HG03457 (cell line): ENCODE measurements around the gene OR8U1.
"Not testable (repeated sequence)": the region's sequence is repeated elsewhere in the genome, so short reads cannot be mapped to it uniquely, and the experiment has no call there.

ENCODE experiments used
- ATAC-seq: cut with Tn5 transposase; IDR thresholded peaks from one replicate; pipeline ENCODE4 v1.9.1; 2021; ENCODE audit warnings: moderate number of reproducible peaks; ENCODE audit not compliant: unreplicated experiment

Gene OR8U1

GRCh38 chr11:56375324-56375723 lies at the start of gene OR8U1:
Gene OR8U1, plus strand, starts transcription at chr11:56375624. Its CDS starts 0 bp downstream, at chr11:56375624.
- no peak for ATAC-seq

- no peak for ATAC-seq
These were observed 43.4 kb upstream of the OR8U1 start for GRCh38 chr11:56331861-56332491.

DNA sequence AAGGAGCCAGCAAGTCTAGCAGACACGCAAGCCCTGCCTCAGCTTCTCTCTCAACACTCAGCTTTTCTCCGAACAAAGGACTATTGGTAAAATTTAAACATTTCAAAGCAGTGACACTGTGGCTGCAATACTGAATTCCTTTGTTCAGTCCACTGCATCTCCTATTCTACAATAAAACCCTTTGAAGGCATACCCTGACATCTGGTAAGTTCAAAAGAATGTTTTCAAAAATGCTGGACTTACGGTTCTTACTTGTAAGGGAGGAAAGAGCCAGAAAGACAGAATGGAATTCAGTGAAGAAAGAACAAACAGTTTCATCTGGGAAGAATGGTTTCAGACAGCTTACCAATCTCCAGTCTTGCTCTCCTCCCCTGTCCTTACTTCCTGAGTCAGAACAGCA lies 42.3 kb upstream of the OR8U1 start:
- no peak for ATAC-seq

DNA sequence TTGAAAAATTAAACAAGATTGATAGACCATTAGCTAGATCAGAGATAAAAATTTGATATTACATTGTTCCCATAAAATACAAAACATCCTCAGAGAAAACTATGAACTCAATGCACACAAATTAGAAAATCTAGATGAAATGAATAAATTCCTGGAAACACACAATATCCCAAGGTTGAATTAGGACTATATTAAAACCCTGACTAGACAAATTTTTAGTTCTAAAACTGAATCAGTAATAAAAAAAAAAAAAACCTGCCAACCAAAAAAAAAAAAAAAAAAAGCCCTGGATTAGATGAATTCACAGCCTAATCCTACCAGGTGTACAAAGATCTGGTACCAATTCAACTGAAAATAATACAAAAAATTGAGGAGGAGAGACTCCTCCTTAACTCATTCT lies 35.1 kb upstream of the OR8U1 start:
- no peak for ATAC-seq

DNA sequence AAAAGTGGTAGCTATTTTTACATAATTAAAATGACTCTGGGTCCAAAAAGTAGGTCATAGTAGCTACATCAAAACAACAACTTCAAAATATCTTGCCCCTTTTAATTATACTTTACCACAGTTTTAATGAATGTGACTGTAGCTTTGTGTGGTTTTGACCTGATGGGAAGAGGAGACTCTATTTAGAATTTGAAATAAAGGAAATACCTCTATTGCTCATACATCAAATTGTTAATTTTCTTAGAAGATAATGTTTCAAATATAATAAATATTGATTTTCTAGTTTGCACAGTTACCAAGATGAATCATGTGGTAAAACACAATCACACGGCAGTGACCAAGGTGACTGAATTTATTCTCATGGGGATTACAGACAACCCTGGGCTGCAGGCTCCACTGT lies 29.7 kb upstream of the OR8U1 start, which contains the start of gene OR8K1:
Gene OR8K1 (plus strand): TSS at position 301 of the 400 bp plus-strand sequence. CDS start 0 bp downstream, at position 301.
- ATAC-seq = no peak

- no peak for ATAC-seq
These were observed 21.4 kb upstream of the OR8U1 start, which contains the start of gene OR8J1 for GRCh38 chr11:56353991-56354390. Gene OR8J1, plus strand, starts transcription at chr11:56354291. Its CDS starts 5,956 bp downstream, at chr11:56360247.

GRCh38 chr11:56380120-56380519 lies 4.7 kb downstream of the OR8U1 start:
- no peak for ATAC-seq

DNA sequence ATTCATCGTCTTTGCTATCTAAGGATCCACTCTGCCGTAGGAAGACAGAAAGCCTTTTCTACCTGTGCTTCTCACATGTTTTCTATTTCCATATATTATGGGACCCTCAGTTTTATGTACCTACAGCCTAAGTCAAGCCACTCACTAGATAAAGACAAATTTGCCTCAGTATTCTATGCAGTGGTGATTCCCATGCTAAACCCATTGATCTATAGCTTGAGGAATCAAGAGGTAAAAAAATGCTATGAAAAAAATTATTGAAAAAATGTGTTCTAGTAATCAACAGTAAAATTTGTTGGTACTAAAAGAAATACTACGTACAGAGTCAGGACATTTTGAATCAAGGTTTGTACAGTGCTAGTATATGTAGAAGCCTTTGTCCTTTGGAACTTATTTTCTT lies 19.0 kb downstream of the OR8U1 start:
- no peak for ATAC-seq

DNA sequence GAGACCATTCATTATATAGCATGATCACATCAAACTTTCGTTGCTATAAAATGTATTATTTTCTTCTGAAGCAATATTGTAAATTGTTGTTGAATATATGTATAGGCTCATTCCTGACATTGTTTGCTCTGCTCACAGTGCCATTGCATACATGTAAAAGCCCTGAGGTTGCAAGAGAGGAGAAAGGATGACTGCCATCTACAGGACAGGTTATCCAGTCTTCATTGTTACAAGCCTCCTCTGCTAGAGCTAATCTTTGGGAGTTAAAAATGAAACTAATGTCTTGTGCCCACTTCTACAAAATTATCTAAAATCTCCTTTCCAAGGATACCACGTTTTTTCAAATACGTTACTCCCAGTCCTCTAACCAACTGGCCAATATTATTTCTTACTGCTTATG lies 20.6 kb downstream of the OR8U1 start:
- no peak for ATAC-seq

GRCh38 chr11:56401858-56402461 lies 26.5 kb downstream of the OR8U1 start:
- not testable (repeated sequence) for ATAC-seq

DNA sequence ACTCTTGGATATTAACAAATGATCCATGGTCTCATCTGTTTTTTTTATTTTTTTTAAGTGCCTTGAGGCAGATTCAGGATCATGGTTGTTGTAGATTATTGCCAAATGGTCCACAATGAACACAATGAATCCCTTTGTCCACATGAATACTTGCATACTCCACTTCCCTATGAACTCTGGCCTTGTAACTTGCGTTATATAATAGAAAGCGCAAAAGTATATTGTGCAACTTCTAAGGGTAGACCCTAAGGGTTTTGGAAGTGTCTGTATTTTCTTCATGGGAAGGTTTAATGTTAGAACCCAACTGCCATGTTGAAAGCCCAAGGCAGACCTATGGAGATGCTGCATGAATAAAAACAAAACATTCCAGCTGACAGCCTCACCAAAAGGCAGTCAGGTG lies 29.0 kb downstream of the OR8U1 start:
- no peak for ATAC-seq

DNA sequence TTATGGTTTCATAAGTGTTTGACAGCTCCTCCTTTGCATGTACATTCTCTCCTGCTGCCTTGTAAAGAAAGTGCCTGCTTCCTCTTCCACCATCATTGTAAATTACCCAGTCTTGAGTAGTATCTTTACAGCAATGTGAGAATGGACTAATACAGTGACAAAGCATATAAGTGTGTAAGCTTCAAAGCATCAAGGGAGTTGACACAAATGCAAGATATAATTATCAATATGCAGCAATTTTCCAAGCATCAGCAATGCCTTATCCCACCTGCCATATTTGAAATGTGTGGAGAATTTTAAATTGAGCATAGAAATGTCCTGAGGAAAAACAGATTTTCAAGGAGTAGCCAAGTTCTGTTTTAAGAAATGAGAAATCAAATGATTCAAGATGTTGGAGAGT lies 35.4 kb downstream of the OR8U1 start:
- no peak for ATAC-seq

- no peak for ATAC-seq
These were observed 37.0 kb downstream of the OR8U1 start, which contains the start of gene OR5AL1 for GRCh38 chr11:56412396-56412795. Gene OR5AL1, plus strand, starts transcription at chr11:56412696.
